LNCAP (cell line): ENCODE results near the gene ANKZF1.

Experiments used
- CTCF ChIP-seq: fragments of 450-650 bp; IDR thresholded peaks from 2 replicates; pipeline ENCODE4 v1.5.1; 2017; ENCODE audit warnings: mild to moderate bottlenecking

The ANKZF1 gene

GRCh38 chr2:219213026-219213415 is 16.6 kb upstream of the ANKZF1 start:
- no peak for TF ChIP-seq CTCF

GRCh38 chr2:219213486-219214071 is 16.0 kb upstream of the ANKZF1 start:
- no peak for TF ChIP-seq CTCF

GRCh38 chr2:219214141-219214540 is 15.5 kb upstream of the ANKZF1 start:
- TF ChIP-seq CTCF: no peak

GRCh38 chr2:219214786-219215185 is 14.8 kb upstream of the ANKZF1 start:
- TF ChIP-seq CTCF: no peak

GRCh38 chr2:219215871-219216534 is 13.6 kb upstream of the ANKZF1 start:
- TF ChIP-seq CTCF: no peak

- no peak for TF ChIP-seq CTCF
Measured at GRCh38 chr2:219216535-219216915, 13.1 kb upstream of the ANKZF1 start.

GRCh38 chr2:219218217-219218731 is 11.3 kb upstream of the ANKZF1 start:
- TF ChIP-seq CTCF: no peak
